PC-9 (cell line): ENCODE results near the gene SLC6A3.

Experiments used
- CTCF ChIP-seq: fragments of 200-600 bp; sonication (generic); conservative IDR thresholded peaks from 2 replicates; pipeline ENCODE4 v1.6.1; 2017; ENCODE audit warnings: mixed run types, antibody characterized with exemption, mild to moderate bottlenecking, moderate library complexity
- EZH2 ChIP-seq: fragments of 200-600 bp; sonication (generic); IDR thresholded peaks from 2 replicates; pipeline ENCODE4 v1.8.0; 2017; ENCODE audit warnings: antibody characterized with exemption, low read depth

GRCh38 chr5:1383886-1384401 lies 61.3 kb downstream of the SLC6A3 start:
- no peak for TF ChIP-seq EZH2
- TF ChIP-seq CTCF = no peak
